Neural cell (in vitro differentiated cells): Measurements from ENCODE around the gene EPB41. TPM values are rescaled to one million over a fixed set of nuclear protein-coding genes. Genes with fewer than 3 reads are reported as not detected.
A peak's percentile ranks its signal among the peaks of the same experiment; 100 is the strongest.

Source experiments
- H2AFZ ChIP-seq: fragments of 200-600, 300-800 bp; sonication (generic), shearing (Covaris generic); 2 replicates; pipeline ENCODE4 v1.6.0; 2014; ENCODE audit warnings: low read depth, mild to moderate bottlenecking, antibody characterized with exemption, low read length, moderate library complexity
- H3F3A ChIP-seq: fragments of 200-600 bp; shearing (Covaris generic); 2 replicates; pipeline ENCODE4 v1.6.1; 2016; ENCODE audit warnings: mild to moderate bottlenecking, moderate library complexity, mixed read lengths, antibody characterized with exemption, low read length; ENCODE audit not compliant: insufficient read depth, poor library complexity, severe bottlenecking
- H3K27ac ChIP-seq: fragments of 200-600, 300-800 bp; sonication (generic), shearing (Covaris generic); 2 replicates; pipeline ENCODE4 v1.5.1; 2014; ENCODE audit warnings: mild to moderate bottlenecking, low read length, moderate library complexity
- H3K27me3 ChIP-seq: fragments of 300-800, 200-600 bp; sonication (generic), shearing (Covaris generic); 2 replicates; pipeline ENCODE4 v1.6.0; 2014; ENCODE audit warnings: mild to moderate bottlenecking, low read depth, low read length, moderate library complexity; ENCODE audit not compliant: insufficient read depth
- H3K36me3 ChIP-seq: fragments of 300-800, 200-600 bp; sonication (generic), shearing (Covaris generic); 2 replicates; pipeline ENCODE4 v1.5.1; 2014; ENCODE audit warnings: mild to moderate bottlenecking, antibody characterized with exemption, low read length, moderate library complexity; ENCODE audit not compliant: insufficient read depth
- H3K4me2 ChIP-seq: fragments of 300-800, 200-600 bp; sonication (generic), shearing (Covaris generic); 2 replicates; pipeline ENCODE4 v1.6.0; 2014; ENCODE audit warnings: mild to moderate bottlenecking, low read length
- H3K4me3 ChIP-seq: fragments of 300-800, 200-600 bp; sonication (generic), shearing (Covaris generic); 2 replicates; pipeline ENCODE4 v1.5.1; 2014; ENCODE audit warnings: mild to moderate bottlenecking, low read length, moderate library complexity
- H3K79me2 ChIP-seq: fragments of 200-600 bp; shearing (Covaris generic); replicated peaks from 2 replicates; pipeline ENCODE4 v1.6.0; 2014; ENCODE audit warnings: mild to moderate bottlenecking, low read length, moderate library complexity; ENCODE audit not compliant: insufficient read depth
- H3K9ac ChIP-seq: fragments of 300-800, 200-600 bp; sonication (generic), shearing (Covaris generic); 2 replicates; pipeline ENCODE4 v1.6.1; 2016; ENCODE audit warnings: mild to moderate bottlenecking, low read length, mixed read lengths
- H3K9me2 ChIP-seq: fragments of 200-600 bp; shearing (Covaris generic); 2 replicates; pipeline ENCODE4 v1.6.1; 2016; ENCODE audit warnings: mild to moderate bottlenecking, low read length, mixed read lengths; ENCODE audit not compliant: insufficient read depth
- H3K9me3 ChIP-seq: fragments of 200-600, 300-800 bp; sonication (generic), shearing (Covaris generic); 2 replicates; pipeline ENCODE4 v1.6.1; 2016; ENCODE audit warnings: mild to moderate bottlenecking, mixed run types, low read length, moderate library complexity, mixed read lengths
- H4K20me1 ChIP-seq: fragments of 200-600 bp; shearing (Covaris generic); 2 replicates; pipeline ENCODE4 v1.6.1; 2016; ENCODE audit warnings: mild to moderate bottlenecking, mixed run types; ENCODE audit not compliant: insufficient read depth
- CTCF ChIP-seq: fragments of 450-650 bp; IDR thresholded peaks from 2 replicates; pipeline ENCODE4 v1.5.1; 2014; ENCODE audit warnings: antibody characterized with exemption, mild to moderate bottlenecking, moderate library complexity; ENCODE audit not compliant: poor library complexity, severe bottlenecking
- EP300 ChIP-seq: fragments of 450-650 bp; conservative IDR thresholded peaks from 2 replicates; pipeline ENCODE4 v1.6.1; 2014; ENCODE audit warnings: antibody characterized with exemption, mild to moderate bottlenecking, moderate library complexity; ENCODE audit not compliant: poor library complexity, severe bottlenecking
- EZH2 ChIP-seq: fragments of 200-600, 300-800 bp; shearing (Covaris generic), sonication (generic); IDR thresholded peaks from 2 replicates; pipeline ENCODE4 v1.6.1; 2014; ENCODE audit warnings: antibody characterized with exemption, low read length, borderline replicate concordance, mild to moderate bottlenecking; ENCODE audit not compliant: insufficient read depth, poor library complexity, severe bottlenecking
- MXI1 ChIP-seq: fragments of 450-650 bp; conservative IDR thresholded peaks from 2 replicates; pipeline ENCODE4 v1.6.1; 2014; ENCODE audit warnings: antibody characterized with exemption, mild to moderate bottlenecking; ENCODE audit not compliant: poor library complexity, severe bottlenecking
- POLR2AphosphoS5 ChIP-seq: IDR thresholded peaks from 2 replicates; pipeline ENCODE4 v1.6.1; 2012
- RAD21 ChIP-seq: fragments of 450-650 bp; conservative IDR thresholded peaks from 2 replicates; pipeline ENCODE4 v1.6.1; 2014; ENCODE audit warnings: antibody characterized with exemption, mild to moderate bottlenecking, moderate library complexity
- REST ChIP-seq: IDR thresholded peaks from 2 replicates; pipeline ENCODE4 v1.6.1; 2012; ENCODE audit warnings: borderline replicate concordance
- SMC3 ChIP-seq: fragments of 450-650 bp; conservative IDR thresholded peaks from 2 replicates; pipeline ENCODE4 v1.6.1; 2014; ENCODE audit warnings: antibody characterized with exemption, mild to moderate bottlenecking, moderate library complexity; ENCODE audit not compliant: poor library complexity
- TAF1 ChIP-seq: IDR thresholded peaks from 2 replicates; pipeline ENCODE4 v1.6.1; 2012; ENCODE audit warnings: low read depth
- polyA plus RNA-seq: library from polyadenylated mRNA; depleted of rRNA; stranded (reverse); fragments of >200 nt; gene quantifications from 2 replicates; pipeline ENCODE4 v1.2.3, GENCODE V29; 2014

The EPB41 gene
- polyA plus RNA-seq, 1 donor from 2014 or later, result 62.0 TPM

GRCh38 chr1:28887419-28887834 is 26.9 kb upstream of the EPB41 start (continued):
- TF ChIP-seq EZH2 (no peak), MXI1 (no peak), RAD21 (no peak)

GRCh38 chr1:28887835-28888682 is 26.3 kb upstream of the EPB41 start:
- TF ChIP-seq POLR2AphosphoS5 (no peak), RAD21 (no peak), TAF1 (no peak)
- Histone ChIP-seq H4K20me1 (no peaks in the 10 kb centered on the region), H3K36me3 (no peaks in the 10 kb centered on the region), H3K79me2 (no peaks in the 10 kb centered on the region), H3K9ac (no peak overlapping the region), H3K4me3 (peak overlapping the region; percentile 94), H3K27me3 (peaks cover 23% of the 10 kb centered on the region), H3F3A (peaks cover 4% of the 10 kb centered on the region), H3K4me2 (no peak overlapping the region), H3K27ac (no peak overlapping the region), H2AFZ (no peak overlapping the region), H3K9me2 (no peaks in the 10 kb centered on the region), H3K9me3 (no peaks in the 10 kb centered on the region)

GRCh38 chr1:28888915-28889314 is 25.5 kb upstream of the EPB41 start:
- Histone ChIP-seq H2AFZ (no peak overlapping the region), H3K4me2 (no peak overlapping the region), H3K9me2 (no peaks in the 10 kb centered on the region), H3F3A (peaks cover 4% of the 10 kb centered on the region), H3K9me3 (no peaks in the 10 kb centered on the region), H4K20me1 (no peaks in the 10 kb centered on the region), H3K79me2 (no peaks in the 10 kb centered on the region), H3K4me3 (no peak overlapping the region), H3K9ac (no peak overlapping the region), H3K36me3 (no peaks in the 10 kb centered on the region), H3K27me3 (peaks cover 23% of the 10 kb centered on the region), H3K27ac (no peak overlapping the region)
- no peak for TF ChIP-seq CTCF
- TF ChIP-seq MXI1, result no peak
- no peak for TF ChIP-seq EZH2
- TF ChIP-seq POLR2AphosphoS5, result no peak
- no peak for TF ChIP-seq EP300
- no peak for TF ChIP-seq RAD21
- no peak for TF ChIP-seq SMC3
- no peak for TF ChIP-seq REST
- no peak for TF ChIP-seq TAF1
